K562 (cell line): Measurements from ENCODE around the gene OR8B8. TPM values are rescaled to one million over a fixed set of nuclear protein-coding genes. Genes with fewer than 3 reads are reported as not detected.

ENCODE experiments used
- ATAC-seq: fragments of 200-7000 bp; cut with Tn5 transposase; 3 replicates; pipeline ENCODE4 v1.9.1; 2020; ENCODE audit warnings: moderate library complexity
- BruUV-seq: library from RNA; stranded (reverse); fragments of 400-500 nt; replicated peaks from 2 replicates; lab custom pipeline; 2021; lab: Mats Ljungman, UMichigan
- CTCF ChIA-PET: fragments of 300-600 bp; formaldehyde crosslinking; extraction: SDS; loops from one replicate; lab custom pipeline; 2021; ENCODE audit warnings: low intra/inter-chr PET ratio; lab: Yijun Ruan, JAX
- POLR2A ChIA-PET: fragments of 300-600, 350-650 bp; sonication (Branson Sonifier 250); formaldehyde crosslinking; extraction: SDS; loops from one replicate; lab custom pipeline; 2021; ENCODE audit warnings: antibody characterized with exemption, inconsistent platforms; lab: Yijun Ruan, JAX
- DNase-seq, 4 experiments: peaks; one replicate each; pipeline versions ENCODE4 v3.0.0 to v3.0.0-alpha.2; 2011 to 2018; ENCODE audit warnings: low spot score in 3 of 4, mixed read lengths in 3 of 4; ENCODE audit errors: extremely low read depth in 1 of 4
- FAIRE-seq: peaks from 2 replicates; lab custom pipeline; 2011; peaks lifted over from hg19 to GRCh38; lab: Jason Lieb, UNC
- H2AFZ ChIP-seq: 2 replicates; pipeline ENCODE4 v1.6.0; 2011; ENCODE audit warnings: low read depth, low read length, control low read depth, inconsistent platforms
- H3K27ac ChIP-seq: fragments of 200-600 bp; 3 replicates; pipeline ENCODE4 v1.8.0; 2011; ENCODE audit warnings: low read depth, mild to moderate bottlenecking, control low read depth, inconsistent platforms, low read length, moderate library complexity, mixed read lengths; ENCODE audit errors: extremely low read depth
- H3K27me3 ChIP-seq, 2 experiments: fragments of 300-600 bp in 1 of 2; 2 replicates in 1 of 2; 3 replicates in 1 of 2; pipeline versions ENCODE4 v1.6.0 to v1.8.0; 2011; ENCODE audit warnings: inconsistent platforms in 2 of 2, low read length in 2 of 2, mild to moderate bottlenecking in 1 of 2, mixed read lengths in 1 of 2, moderate library complexity in 1 of 2; ENCODE audit not compliant: control insufficient read depth in 2 of 2, insufficient read depth in 2 of 2
- H3K36me3 ChIP-seq: fragments of 300-600 bp; 3 replicates; pipeline ENCODE4 v1.8.0; 2011; ENCODE audit warnings: mild to moderate bottlenecking, low read length, inconsistent platforms; ENCODE audit not compliant: control insufficient read depth, insufficient read depth
- H3K4me1 ChIP-seq, 2 experiments: fragments of 200-600 bp in 1 of 2; replicated peaks in 1 of 2; 2 replicates in 1 of 2; 3 replicates in 1 of 2; pipeline versions ENCODE4 v1.5.1 to v1.8.0; 2011; ENCODE audit warnings: inconsistent platforms in 2 of 2, low read length in 2 of 2, mild to moderate bottlenecking in 1 of 2, mixed read lengths in 1 of 2, moderate library complexity in 1 of 2; ENCODE audit not compliant: control insufficient read depth in 2 of 2, insufficient read depth in 2 of 2
- H3K4me2 ChIP-seq: 2 replicates; pipeline ENCODE4 v1.6.1; 2011; ENCODE audit warnings: low read length, control low read depth, inconsistent platforms, mixed read lengths; ENCODE audit not compliant: insufficient read depth
- H3K4me3 ChIP-seq: fragments of 200-600 bp; sonication (generic), shearing (Covaris generic); 2 replicates; pipeline ENCODE4 v1.5.1; 2016; ENCODE audit warnings: control low read depth, inconsistent platforms
- H3K79me2 ChIP-seq: fragments of 200-600 bp; 3 replicates; pipeline ENCODE4 v1.8.0; 2011; ENCODE audit warnings: low read length, inconsistent platforms; ENCODE audit not compliant: control insufficient read depth, insufficient read depth
- H3K9ac ChIP-seq, 2 experiments: 2 replicates each; pipeline versions ENCODE4 v1.6.0 to v1.6.1; 2011; ENCODE audit warnings: low read depth in 2 of 2, low read length in 2 of 2, control low read depth in 1 of 2, inconsistent platforms in 1 of 2, mild to moderate bottlenecking in 1 of 2, mixed read lengths in 1 of 2; ENCODE audit not compliant: insufficient read depth in 1 of 2
- H3K9me1 ChIP-seq: one replicate; pipeline ENCODE4 v1.6.0; 2011; ENCODE audit warnings: inconsistent platforms, mild to moderate bottlenecking, low read length, moderate library complexity; ENCODE audit not compliant: control insufficient read depth, insufficient read depth
- H3K9me3 ChIP-seq: replicated peaks from 2 replicates; pipeline ENCODE4 v1.5.1; 2011; ENCODE audit warnings: low read depth, low read length, inconsistent platforms; ENCODE audit not compliant: control insufficient read depth, insufficient read depth
- H4K20me1 ChIP-seq: replicated peaks from 2 replicates; pipeline ENCODE4 v1.6.1; 2011; ENCODE audit warnings: low read length, inconsistent platforms, mixed read lengths; ENCODE audit not compliant: control insufficient read depth, insufficient read depth
- GABPB2 ChIP-seq: fragments of 250-450 bp; sonication (Bioruptor Pico); conservative IDR thresholded peaks from 2 replicates; pipeline ENCODE4 v1.5.1; 2021; ENCODE audit warnings: mild to moderate bottlenecking
- HSF4 ChIP-seq: fragments of 250-450 bp; sonication (Bioruptor Pico); IDR thresholded peaks from 2 replicates; pipeline ENCODE4 v2.1.2; 2022; ENCODE audit warnings: mild to moderate bottlenecking, moderate library complexity, borderline replicate concordance
- MAFK ChIP-seq: IDR thresholded peaks from 2 replicates; pipeline ENCODE4 v1.6.1; 2011; ENCODE audit warnings: low read length, improper control_type of control experiment
- MAX ChIP-seq: sonication (generic); formaldehyde crosslinking; IDR thresholded peaks from 2 replicates; pipeline ENCODE4 v1.9.0; 2022; ENCODE audit warnings: mild to moderate bottlenecking, missing genetic modification reagents
- MBD2 ChIP-seq: sonication (generic); IDR thresholded peaks from 2 replicates; pipeline ENCODE4 v1.6.1; 2016; ENCODE audit warnings: low read depth, borderline replicate concordance
- ZNF12 ChIP-seq: sonication (generic); formaldehyde crosslinking; IDR thresholded peaks from 2 replicates; pipeline ENCODE4 v1.4.0; 2020; ENCODE audit warnings: mild to moderate bottlenecking, missing genetic modification reagents
- WGBS: fragments of 100-300 bp; shearing (Covaris generic); methylation state at CpG from one replicate; pipeline ENCODE4 v1.1.6; 2016; ENCODE audit warnings: low coverage, mixed read lengths; ENCODE audit not compliant: insufficient coverage; ENCODE audit errors: missing lambda C conversion rate; 5-methylcytosine and 5-hydroxymethylcytosine counted together
- in situ Hi-C: fragments of 300-500 bp; cut with MboI; formaldehyde crosslinking; loops from 4 replicates; pipeline ENCODE4 v1.15.0; 2018; ENCODE audit warnings: inconsistent platforms, mixed read lengths
- intact Hi-C: fragments of 100-400 bp; cut with micrococcal nuclease; formaldehyde crosslinking; loops from 2 replicates; pipeline ENCODE4 v1.14.2; 2022
- polyA plus RNA-seq, 8 experiments: library from polyadenylated mRNA; depleted of rRNA in 4 of 8; stranded (reverse) in 5 of 8; unstranded in 3 of 8; fragments of >200 nt; fragmentation: Nextera tagmentation in 2 of 8; fragmentation: Illumina TruSeq in 1 of 8; extraction: Ambion mirVana in 2 of 8; extraction: Trizol in 1 of 8; gene quantifications; 2 replicates each; pipeline versions ENCODE4 v1.2.1 to v1.2.3, GENCODE V29; 2011 to 2014; ENCODE audit warnings: inconsistent platforms in 1 of 8, missing spikeins in 1 of 8
- total RNA-seq, 7 experiments: library from RNA; depleted of rRNA in 6 of 7; stranded (reverse); fragments of >200 nt in 6 of 7; fragmentation: Illumina TruSeq in 2 of 7; extraction: Trizol in 2 of 7; gene quantifications; 2 replicates each; pipeline versions ENCODE4 v1.2.1 to v1.2.3, GENCODE V29; 2011 to 2021; ENCODE audit warnings: low replicate concordance in 1 of 7
- TF ChIP-seq, protein P1 (sequence below): sonication (generic); formaldehyde crosslinking; IDR thresholded peaks from 2 replicates; pipeline ENCODE4 v1.8.0; 2023; ENCODE audit warnings: mild to moderate bottlenecking, missing genetic modification reagents

OR8B8 gene
- total and polyA plus RNA-seq, 9 of the 15 experiments (the other 6 are each of a cell fraction or from before 2014, with no cell fraction given): 0.18 TPM; not detected in 8

- H4K20me1 ChIP-seq: no peaks in the 10 kb centered on the region
- FAIRE-seq (no peak), DNase-seq (no peak), ATAC-seq (no peak)
- H3K9ac ChIP-seq: no peak overlapping the region
- intact Hi-C loops: no loop called here
- TF ChIP-seq MBD2 (no peak), MAX (no peak), GABPB2 (CRISPR knock-in tag) (no peak), MAFK (no peak), HSF4 (no peak), ZNF12 (CRISPR knock-in tag) (no peak)
- TF ChIP-seq, protein P1, sequence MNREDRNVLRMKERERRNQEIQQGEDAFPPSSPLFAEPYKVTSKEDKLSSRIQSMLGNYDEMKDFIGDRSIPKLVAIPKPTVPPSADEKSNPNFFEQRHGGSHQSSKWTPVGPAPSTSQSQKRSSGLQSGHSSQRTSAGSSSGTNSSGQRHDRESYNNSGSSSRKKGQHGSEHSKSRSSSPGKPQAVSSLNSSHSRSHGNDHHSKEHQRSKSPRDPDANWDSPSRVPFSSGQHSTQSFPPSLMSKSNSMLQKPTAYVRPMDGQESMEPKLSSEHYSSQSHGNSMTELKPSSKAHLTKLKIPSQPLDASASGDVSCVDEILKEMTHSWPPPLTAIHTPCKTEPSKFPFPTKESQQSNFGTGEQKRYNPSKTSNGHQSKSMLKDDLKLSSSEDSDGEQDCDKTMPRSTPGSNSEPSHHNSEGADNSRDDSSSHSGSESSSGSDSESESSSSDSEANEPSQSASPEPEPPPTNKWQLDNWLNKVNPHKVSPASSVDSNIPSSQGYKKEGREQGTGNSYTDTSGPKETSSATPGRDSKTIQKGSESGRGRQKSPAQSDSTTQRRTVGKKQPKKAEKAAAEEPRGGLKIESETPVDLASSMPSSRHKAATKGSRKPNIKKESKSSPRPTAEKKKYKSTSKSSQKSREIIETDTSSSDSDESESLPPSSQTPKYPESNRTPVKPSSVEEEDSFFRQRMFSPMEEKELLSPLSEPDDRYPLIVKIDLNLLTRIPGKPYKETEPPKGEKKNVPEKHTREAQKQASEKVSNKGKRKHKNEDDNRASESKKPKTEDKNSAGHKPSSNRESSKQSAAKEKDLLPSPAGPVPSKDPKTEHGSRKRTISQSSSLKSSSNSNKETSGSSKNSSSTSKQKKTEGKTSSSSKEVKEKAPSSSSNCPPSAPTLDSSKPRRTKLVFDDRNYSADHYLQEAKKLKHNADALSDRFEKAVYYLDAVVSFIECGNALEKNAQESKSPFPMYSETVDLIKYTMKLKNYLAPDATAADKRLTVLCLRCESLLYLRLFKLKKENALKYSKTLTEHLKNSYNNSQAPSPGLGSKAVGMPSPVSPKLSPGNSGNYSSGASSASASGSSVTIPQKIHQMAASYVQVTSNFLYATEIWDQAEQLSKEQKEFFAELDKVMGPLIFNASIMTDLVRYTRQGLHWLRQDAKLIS (CRISPR knock-in tag): no peak
- ChIA-PET POLR2A (no interaction called here), CTCF (no interaction called here)
- no peaks in the 10 kb centered on the region for H3K9me1 ChIP-seq
- no peaks in the 10 kb centered on the region for H3K9me3 ChIP-seq
- H3K36me3 ChIP-seq: no peaks in the 10 kb centered on the region
- H3K4me1 ChIP-seq: no peaks in the 10 kb centered on the region; a peak in 1 of 5 replicates
- no peaks in the 10 kb centered on the region; a peak in 1 of 5 replicates for H3K27me3 ChIP-seq
- H3K79me2 ChIP-seq: no peaks in the 10 kb centered on the region
- no peak overlapping the region for H3K27ac ChIP-seq
- no peak overlapping the region for H3K4me3 ChIP-seq
- WGBS: 41% methylated on average over 4 of the region's 4 CpGs
- no peak overlapping the region for H2AFZ ChIP-seq
- in situ Hi-C loops: no loop called here
- no TSS peak for BruUV-seq
- H3K4me2 ChIP-seq: no peak overlapping the region
Observed at GRCh38 chr11:124493016-124493655, 47.6 kb upstream of the OR8B8 start.
